ENCODE measurements around the gene HES7.

- no peak for TF ChIP-seq EZH2 (IDR thresholded peaks at IDR 0.05; ENCODE audit: insufficient read depth, poor library complexity, severe bottlenecking)
- no peak for TF ChIP-seq EZH2phosphoT487 (IDR thresholded peaks at IDR 0.05; ENCODE audit: insufficient read depth, low read depth)
Observed at GRCh38 chr17:8146381-8147140, 22.7 kb upstream of the HES7 start.

Data from GM23248 (cell line).